PC-3 (cell line): ENCODE data around the gene HEPHL1.

Experiments
- CTCF ChIP-seq: fragments of 300-600 bp; sonication (generic); conservative IDR thresholded peaks from 2 replicates; pipeline ENCODE4 v1.5.1; 2017; ENCODE audit warnings: antibody characterized with exemption, low read depth, mild to moderate bottlenecking, low read length
- EZH2phosphoT487 ChIP-seq: fragments of 300-600 bp; sonication (generic); IDR thresholded peaks from 2 replicates; pipeline ENCODE4 v1.6.1; 2018; ENCODE audit warnings: mild to moderate bottlenecking, antibody characterized with exemption, low read length, borderline replicate concordance

- TF ChIP-seq CTCF (no peak), EZH2phosphoT487 (no peak)
Observed at GRCh38 chr11:94058630-94059029, 37.5 kb downstream of the HEPHL1 start.
